ENCODE results near the gene NPTX2. TPM values are rescaled to one million over a fixed set of nuclear protein-coding genes. Genes with fewer than 3 reads are reported as not detected.

Gene NPTX2
- total RNA-seq, 4 donors from 2014 or later: 22.4 to 52.5 (median 30.1) TPM

DNA sequence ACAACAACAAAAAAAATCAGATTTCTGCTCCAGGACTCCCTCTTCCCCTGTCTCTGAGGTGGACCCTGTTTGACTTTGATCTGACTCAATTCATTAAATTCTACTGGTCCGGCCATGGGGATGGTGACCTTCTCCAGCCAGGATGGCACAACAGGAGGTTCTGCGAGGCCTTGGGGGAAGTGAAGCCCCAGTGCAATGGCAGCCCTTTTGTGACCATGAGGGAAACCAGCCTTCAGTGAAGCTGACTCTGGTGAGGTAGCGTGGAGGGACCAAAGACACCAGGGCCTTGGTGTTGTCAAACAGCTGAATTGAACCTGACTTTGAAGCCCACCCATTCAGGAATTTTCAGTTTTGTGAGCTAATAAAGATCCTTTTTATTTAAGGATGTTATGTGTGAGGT is 44.5 kb downstream of the NPTX2 start:
- H3K4me3 ChIP-seq: no peak overlapping the region
- H3K27me3 ChIP-seq: peaks cover 0 to 10% (median 0%) of the 10 kb centered on the region in 4 donors
- no peak for DNase-seq (ENCODE audit: extremely low spot score)
- no peaks in the 10 kb centered on the region for H3K4me1 ChIP-seq
- peaks cover 0 to 23% (median 4%) of the 10 kb centered on the region in 4 donors for H3K9me3 ChIP-seq
- no peak for TF ChIP-seq POLR2AphosphoS5 (IDR thresholded peaks at IDR 0.05)
- no peak for TF ChIP-seq POLR2A (IDR thresholded peaks at IDR 0.05; ENCODE audit: low read depth)
- TF ChIP-seq EP300 (IDR thresholded peaks at IDR 0.05): no peak
- TF ChIP-seq, protein P1, sequence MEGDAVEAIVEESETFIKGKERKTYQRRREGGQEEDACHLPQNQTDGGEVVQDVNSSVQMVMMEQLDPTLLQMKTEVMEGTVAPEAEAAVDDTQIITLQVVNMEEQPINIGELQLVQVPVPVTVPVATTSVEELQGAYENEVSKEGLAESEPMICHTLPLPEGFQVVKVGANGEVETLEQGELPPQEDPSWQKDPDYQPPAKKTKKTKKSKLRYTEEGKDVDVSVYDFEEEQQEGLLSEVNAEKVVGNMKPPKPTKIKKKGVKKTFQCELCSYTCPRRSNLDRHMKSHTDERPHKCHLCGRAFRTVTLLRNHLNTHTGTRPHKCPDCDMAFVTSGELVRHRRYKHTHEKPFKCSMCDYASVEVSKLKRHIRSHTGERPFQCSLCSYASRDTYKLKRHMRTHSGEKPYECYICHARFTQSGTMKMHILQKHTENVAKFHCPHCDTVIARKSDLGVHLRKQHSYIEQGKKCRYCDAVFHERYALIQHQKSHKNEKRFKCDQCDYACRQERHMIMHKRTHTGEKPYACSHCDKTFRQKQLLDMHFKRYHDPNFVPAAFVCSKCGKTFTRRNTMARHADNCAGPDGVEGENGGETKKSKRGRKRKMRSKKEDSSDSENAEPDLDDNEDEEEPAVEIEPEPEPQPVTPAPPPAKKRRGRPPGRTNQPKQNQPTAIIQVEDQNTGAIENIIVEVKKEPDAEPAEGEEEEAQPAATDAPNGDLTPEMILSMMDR (IDR thresholded peaks at IDR 0.05): no peak
- H3K27ac ChIP-seq (replicated peaks in 1 of 4): no peak overlapping the region
- no peaks in the 10 kb centered on the region for H3K36me3 ChIP-seq
- WGBS: 56% methylated on average over 3 of the region's 3 CpGs
- intact Hi-C loops (cut with DNase I): no loop called here

- H3K9me3 ChIP-seq: peaks cover 0 to 23% (median 4%) of the 10 kb centered on the region in 4 donors
- no peaks in the 10 kb centered on the region for H3K4me1 ChIP-seq
- no peak for DNase-seq (ENCODE audit: extremely low spot score)
- TF ChIP-seq POLR2AphosphoS5 (IDR thresholded peaks at IDR 0.05) (no peak), POLR2A (IDR thresholded peaks at IDR 0.05; ENCODE audit: low read depth) (no peak), EP300 (IDR thresholded peaks at IDR 0.05) (no peak)
- TF ChIP-seq, protein P1 (IDR thresholded peaks at IDR 0.05): no peak
- H3K36me3 ChIP-seq: no peaks in the 10 kb centered on the region
- H3K27me3 ChIP-seq: peaks cover 0 to 10% (median 0%) of the 10 kb centered on the region in 4 donors
- no peak overlapping the region for H3K4me3 ChIP-seq
- intact Hi-C loops (cut with DNase I): no loop called here
- H3K27ac ChIP-seq (replicated peaks in 1 of 4): no peak overlapping the region
- 100% methylated on average over 3 of the region's 4 CpGs for WGBS
These were observed 45.2 kb downstream of the NPTX2 start for GRCh38 chr7:98662289-98662688.

GRCh38 chr7:98664882-98665281 is 47.8 kb downstream of the NPTX2 start:
- TF ChIP-seq EP300 (IDR thresholded peaks at IDR 0.05) (no peak), POLR2AphosphoS5 (IDR thresholded peaks at IDR 0.05) (no peak), POLR2A (IDR thresholded peaks at IDR 0.05; ENCODE audit: low read depth) (no peak)
- TF ChIP-seq, protein P1 (IDR thresholded peaks at IDR 0.05): no peak
- Histone ChIP-seq H3K27ac (replicated peaks in 1 of 4) (no peak overlapping the region), H3K4me3 (no peak overlapping the region), H3K9me3 (peaks cover 0 to 23% (median 4%) of the 10 kb centered on the region in 4 donors), H3K4me1 (no peaks in the 10 kb centered on the region), H3K27me3 (peaks cover 0 to 22% (median 0%) of the 10 kb centered on the region in 4 donors), H3K36me3 (no peaks in the 10 kb centered on the region)
- DNase-seq (ENCODE audit: extremely low spot score): no peak
- WGBS: 79% methylated on average over 6 of the region's 6 CpGs
- intact Hi-C loops (cut with DNase I): no loop called here

DNA sequence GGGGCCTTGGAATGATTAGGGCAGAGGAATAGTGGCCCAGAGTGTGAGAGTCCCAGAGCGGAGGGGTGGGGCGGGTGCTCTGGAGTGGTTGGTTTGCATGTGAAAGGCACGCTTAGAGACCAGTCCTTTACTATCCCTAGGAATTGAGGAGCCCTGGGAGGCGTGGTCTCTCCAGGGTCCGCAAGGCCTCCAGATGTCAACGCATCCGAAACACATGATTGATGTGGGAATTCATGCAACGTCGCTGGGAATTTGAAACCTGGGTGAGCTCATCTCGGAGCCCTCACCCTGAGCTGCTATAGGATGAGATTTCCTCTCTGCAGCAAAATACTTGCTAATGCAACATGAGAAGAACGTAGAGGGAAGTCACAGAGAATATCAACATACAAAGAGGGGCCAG is 51.2 kb downstream of the NPTX2 start:
- no peak overlapping the region for H3K4me3 ChIP-seq
- intact Hi-C loops (cut with DNase I): no loop called here
- TF ChIP-seq, protein P1 (IDR thresholded peaks at IDR 0.05): no peak
- no peak for TF ChIP-seq POLR2AphosphoS5 (IDR thresholded peaks at IDR 0.05)
- no peak for TF ChIP-seq POLR2A (IDR thresholded peaks at IDR 0.05; ENCODE audit: low read depth)
- no peak for TF ChIP-seq EP300 (IDR thresholded peaks at IDR 0.05)
- H3K9me3 ChIP-seq: peaks cover 0 to 28% (median 13%) of the 10 kb centered on the region in 4 donors
- 26% methylated on average over 11 of the region's 11 CpGs for WGBS
- peaks cover 0 to 18% (median 0%) of the 10 kb centered on the region in 4 donors for H3K27me3 ChIP-seq
- no peak for DNase-seq (ENCODE audit: extremely low spot score)
- H3K36me3 ChIP-seq: no peaks in the 10 kb centered on the region
- H3K4me1 ChIP-seq: no peaks in the 10 kb centered on the region
- H3K27ac ChIP-seq (replicated peaks in 1 of 4): no peak overlapping the region
